GM23338 (cell line): Measurements from ENCODE around the gene ZSWIM5. TPM values are rescaled to one million over a fixed set of nuclear protein-coding genes. Genes with fewer than 3 reads are reported as not detected.

Source experiments
- ATAC-seq: fragments of 200-7000 bp; cut with Tn5 transposase; 3 replicates; pipeline ENCODE4 v1.9.1; 2020
- DNase-seq: peaks from one replicate; pipeline ENCODE4 v3.0.0-alpha.2; 2015; ENCODE audit warnings: low spot score
- H2AFZ ChIP-seq: fragments of 200-600 bp; sonication (generic); 2 replicates; pipeline ENCODE4 v1.8.0; 2016; ENCODE audit warnings: antibody characterized with exemption, mild to moderate bottlenecking, moderate library complexity
- H3F3A ChIP-seq: fragments of 200-600 bp; sonication (generic); replicated peaks from 2 replicates; pipeline ENCODE4 v1.8.0; 2017; ENCODE audit warnings: antibody characterized with exemption, mixed run types, low read depth
- H3K27ac ChIP-seq: fragments of 200-600 bp; sonication (generic); 2 replicates; pipeline ENCODE4 v1.6.1; 2016; ENCODE audit warnings: low read depth
- H3K27me3 ChIP-seq: fragments of 200-600 bp; sonication (generic); 2 replicates; pipeline ENCODE4 v1.8.0; 2016; ENCODE audit warnings: mild to moderate bottlenecking, mixed run types, moderate library complexity; ENCODE audit not compliant: insufficient read depth
- H3K36me3 ChIP-seq: fragments of 200-600 bp; sonication (generic); 2 replicates; pipeline ENCODE4 v1.8.0; 2016; ENCODE audit warnings: mild to moderate bottlenecking; ENCODE audit not compliant: insufficient read depth
- H3K4me1 ChIP-seq: fragments of 200-600 bp; sonication (generic); 2 replicates; pipeline ENCODE4 v1.8.0; 2016; ENCODE audit warnings: mild to moderate bottlenecking, moderate library complexity; ENCODE audit not compliant: insufficient read depth
- H3K4me2 ChIP-seq: fragments of 200-600 bp; sonication (generic); 2 replicates; pipeline ENCODE4 v1.7.1; 2017; ENCODE audit warnings: mixed run types
- H3K4me3 ChIP-seq: fragments of 200-600 bp; sonication (generic); 2 replicates; pipeline ENCODE4 v1.6.1; 2016; ENCODE audit warnings: mixed run types
- H3K79me2 ChIP-seq: fragments of 200-600 bp; sonication (generic); replicated peaks from 2 replicates; pipeline ENCODE4 v1.8.0; 2017; ENCODE audit warnings: mild to moderate bottlenecking; ENCODE audit not compliant: insufficient read depth
- H3K9me2 ChIP-seq: fragments of 200-600 bp; sonication (generic); 2 replicates; pipeline ENCODE4 v1.8.0; 2017; ENCODE audit not compliant: insufficient read depth
- H4K20me1 ChIP-seq: fragments of 200-600 bp; sonication (generic); replicated peaks from 2 replicates; pipeline ENCODE4 v1.8.0; 2017; ENCODE audit warnings: mild to moderate bottlenecking; ENCODE audit not compliant: insufficient read depth
- H3K27ac Mint-ChIP-seq: 2 replicates; pipeline ENCODE4 v1.8.0; 2020; ENCODE audit warnings: inconsistent platforms, mild to moderate bottlenecking, moderate library complexity, mixed read lengths
- H3K27me3 Mint-ChIP-seq: 3 replicates; pipeline ENCODE4 v1.8.0; 2022; ENCODE audit warnings: low read depth, mild to moderate bottlenecking, moderate library complexity, mixed read lengths, inconsistent platforms; ENCODE audit not compliant: insufficient read depth, poor library complexity
- H3K36me3 Mint-ChIP-seq: 3 replicates; pipeline ENCODE4 v1.8.0; 2021; ENCODE audit warnings: low read depth, mild to moderate bottlenecking, inconsistent platforms, moderate library complexity, mixed read lengths
- H3K4me1 Mint-ChIP-seq: 3 replicates; pipeline ENCODE4 v1.8.0; 2020; ENCODE audit warnings: mild to moderate bottlenecking, inconsistent platforms, mixed read lengths
- H3K4me3 Mint-ChIP-seq: 3 replicates; pipeline ENCODE4 v1.8.0; 2021; ENCODE audit warnings: moderate library complexity, mild to moderate bottlenecking, inconsistent platforms, mixed read lengths
- H3K9me3 Mint-ChIP-seq: 3 replicates; pipeline ENCODE4 v1.8.0; 2020; ENCODE audit warnings: moderate library complexity, mild to moderate bottlenecking, inconsistent platforms, mixed read lengths
- CREB1 ChIP-seq: fragments of 250-450 bp; sonication (Bioruptor Pico); IDR thresholded peaks from 2 replicates; pipeline ENCODE4 v1.5.0; 2020; ENCODE audit warnings: low read depth, mild to moderate bottlenecking, moderate library complexity
- EZH2 ChIP-seq: fragments of 200-600 bp; sonication (generic); IDR thresholded peaks from one replicate; pipeline ENCODE4 v1.8.0; 2017; ENCODE audit warnings: antibody characterized with exemption, mild to moderate bottlenecking, low read depth; ENCODE audit not compliant: unreplicated experiment
- EZH2phosphoT487 ChIP-seq: fragments of 200-600 bp; sonication (generic); IDR thresholded peaks from one replicate; pipeline ENCODE4 v1.8.1; 2018; ENCODE audit warnings: antibody characterized with exemption; ENCODE audit not compliant: unreplicated experiment
- JUNB ChIP-seq: IDR thresholded peaks from one replicate; pipeline ENCODE4 v1.6.1; 2016; ENCODE audit warnings: antibody characterized with exemption; ENCODE audit not compliant: unreplicated experiment
- POLR2AphosphoS5 ChIP-seq: IDR thresholded peaks from 2 replicates; pipeline ENCODE4 v1.6.1; 2016; ENCODE audit warnings: antibody characterized with exemption, low read depth
- REST ChIP-seq: IDR thresholded peaks from one replicate; pipeline ENCODE4 v1.6.1; 2018; ENCODE audit warnings: antibody characterized with exemption; ENCODE audit not compliant: unreplicated experiment
- STAT1 ChIP-seq: IDR thresholded peaks from one replicate; pipeline ENCODE4 v1.6.1; 2016; ENCODE audit warnings: antibody characterized with exemption; ENCODE audit not compliant: unreplicated experiment
- ZNF114 ChIP-seq: fragments of 250-450 bp; sonication (Bioruptor Pico); IDR thresholded peaks from 2 replicates; pipeline ENCODE4 v1.5.0; 2020; ENCODE audit warnings: mild to moderate bottlenecking, moderate library complexity
- ZNF331 ChIP-seq: fragments of 250-450 bp; sonication (Bioruptor Pico); IDR thresholded peaks from 2 replicates; pipeline ENCODE4 v1.5.0; 2020; ENCODE audit warnings: low read depth, mild to moderate bottlenecking, moderate library complexity
- ZNF462 ChIP-seq: fragments of 250-450 bp; sonication (Bioruptor Pico); IDR thresholded peaks from 2 replicates; pipeline ENCODE4 v1.5.0; 2020; ENCODE audit warnings: mild to moderate bottlenecking, moderate library complexity
- polyA plus RNA-seq: library from polyadenylated mRNA; unstranded; fragments of >200 nt; fragmentation: Nextera tagmentation; extraction: Ambion mirVana; gene quantifications from 2 replicates; pipeline ENCODE4 v1.2.1, GENCODE V29; 2016
- total RNA-seq: library from RNA; depleted of rRNA; stranded (reverse); fragments of >200 nt; shearing (Covaris generic); gene quantifications from 2 replicates; pipeline ENCODE4 v1.2.3, GENCODE V29; 2014

ZSWIM5 gene
- total and polyA plus RNA-seq, 2 experiments from 2014 or later = 0.65 to 3.6 TPM

- Mint-ChIP-seq H3K4me3 (no peak overlapping the region), H3K9me3 (no peaks in the 10 kb centered on the region), H3K36me3 (peaks cover 27% of the 10 kb centered on the region), H3K27ac (no peak overlapping the region), H3K27me3 (peaks cover 6% of the 10 kb centered on the region), H3K4me1 (peaks cover 15% of the 10 kb centered on the region)
- no peak overlapping the region for H3K4me3 ChIP-seq
- no peak overlapping the region for H3K4me2 ChIP-seq
- H3K4me1 ChIP-seq = peaks cover 6% of the 10 kb centered on the region
- ATAC-seq (no peak), DNase-seq (no peak)
- no peaks in the 10 kb centered on the region for H3K36me3 ChIP-seq
- no peak overlapping the region for H2AFZ ChIP-seq
- no peaks in the 10 kb centered on the region for H3K9me2 ChIP-seq
- TF ChIP-seq EZH2 (no peak), ZNF462 (no peak), ZNF114 (no peak), REST (no peak), JUNB (no peak), POLR2AphosphoS5 (no peak), CREB1 (CRISPR knock-in tag) (no peak), ZNF331 (CRISPR knock-in tag) (no peak), EZH2phosphoT487 (no peak), STAT1 (no peak)
- no peaks in the 10 kb centered on the region for H3K27me3 ChIP-seq
- H3F3A ChIP-seq = no peaks in the 10 kb centered on the region
- H3K79me2 ChIP-seq = no peaks in the 10 kb centered on the region; the same call in 1 of the 2 replicates
- H3K27ac ChIP-seq = no peak overlapping the region
- H4K20me1 ChIP-seq = no peaks in the 10 kb centered on the region; the same call in 1 of the 2 replicates
Observed at GRCh38 chr1:45007311-45007710, 199.1 kb downstream of the ZSWIM5 start.
